SK-N-MC (cell line): ENCODE measurements around the gene RBM3.

Experiments
- EZH2 ChIP-seq: fragments of 200-600 bp; sonication (generic); IDR thresholded peaks from one replicate; pipeline ENCODE4 v1.6.1; 2017; ENCODE audit warnings: antibody characterized with exemption
- FOXP2 ChIP-seq: optimal IDR thresholded peaks from 2 replicates; pipeline ENCODE3; 2011; ENCODE audit warnings: mild to moderate bottlenecking, moderate library complexity; ENCODE audit not compliant: insufficient read depth; ENCODE audit errors: extremely low read length, control extremely low read depth
- POLR2AphosphoS5 ChIP-seq: IDR thresholded peaks from 2 replicates; pipeline ENCODE4 v1.6.1; 2012; ENCODE audit warnings: mild to moderate bottlenecking, low read depth, low read length, borderline replicate concordance

DNA sequence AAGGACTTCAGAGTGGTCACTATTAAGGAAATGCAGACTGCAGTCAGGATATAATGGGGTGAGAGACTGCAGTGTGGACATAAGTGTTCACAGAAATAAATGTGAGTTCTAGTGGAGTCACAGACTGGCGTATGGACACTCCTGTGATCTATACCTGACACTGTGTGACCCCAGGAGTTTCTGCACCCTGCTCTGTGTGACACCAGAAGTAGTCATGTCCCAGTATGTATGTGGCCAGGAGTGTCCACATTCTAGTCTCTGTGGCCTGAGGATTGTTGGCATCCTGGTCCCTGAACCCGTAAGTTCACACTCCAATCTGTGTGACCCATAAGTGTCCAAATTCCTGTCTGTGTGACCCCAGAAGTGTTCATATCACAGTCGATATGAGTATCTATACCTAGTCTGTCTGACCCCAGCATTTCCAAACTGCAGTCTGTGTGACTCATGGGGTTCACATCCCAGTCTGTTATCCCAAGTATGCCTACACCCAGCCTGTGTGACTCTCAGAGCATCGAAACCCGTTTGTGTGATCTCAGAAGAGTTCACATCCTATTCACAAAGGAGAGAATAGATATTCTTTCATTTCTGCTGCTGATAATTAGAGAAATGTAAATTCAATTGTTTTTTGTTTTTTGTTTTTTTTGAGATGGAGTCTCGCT is 39.3 kb downstream of the RBM3 start:
- TF ChIP-seq EZH2 (no peak), POLR2AphosphoS5 (no peak), FOXP2 (no peak)
